A549 treated with AZD2906 at 1 μM for 4 hours (cell line): ENCODE results near the gene DSPP. TPM values are rescaled to one million over a fixed set of nuclear protein-coding genes. Genes with fewer than 3 reads are reported as not detected.

ENCODE experiments used
- total RNA-seq: library from RNA; stranded (reverse); fragments of 200-300 nt; extraction: Qiagen RNA extraction; gene quantifications from 5 replicates; pipeline ENCODE4 v1.2.3, GENCODE V29; 2022

DSPP gene
- total RNA-seq = not detected in 5 replicates

GRCh38 chr4:87608229-87608628 lies at the start of gene DSPP:
Gene DSPP (plus strand): TSS chr4:87608529. CDS start chr4:87610909, 2,380 bp downstream.

GRCh38 chr4:87649980-87650379 lies 41.7 kb downstream of the DSPP start, which contains the start of gene DMP1:
Gene DMP1 (plus strand): TSS chr4:87650280. CDS start chr4:87656493, 6,213 bp downstream.

Other genes starting within 250 kb of the DSPP start
- 42.8 to 54.7 TPM (median 52.1 TPM) in 5 replicates for gene HSD17B11, start 217.3 kb upstream of the DSPP start, total RNA-seq
- gene NUDT9, start 186.0 kb upstream of the DSPP start, total RNA-seq = 23.7 to 30.6 TPM (median 25.0 TPM) in 5 replicates
- gene SPARCL1, start 79.2 kb upstream of the DSPP start, total RNA-seq = not detected in 5 replicates
- gene DMP1, start 41.8 kb downstream of the DSPP start, total RNA-seq = 0.05 TPM in 1 of 5 replicates, not detected in the others
- gene IBSP, start 191.0 kb downstream of the DSPP start, total RNA-seq = not detected in 5 replicates
- not detected in 5 replicates for gene MEPE, start 224.4 kb downstream of the DSPP start, total RNA-seq